ENCODE results near the gene CITED4.
A peak's percentile ranks its signal among the peaks of the same experiment; 100 is the strongest.

Gene CITED4

GRCh38 chr1:40884055-40884795, 22.1 kb upstream of the CITED4 start:
- no peaks in the 10 kb centered on the region for H3K27me3 ChIP-seq (replicated peaks)
- no peak for TF ChIP-seq CTCF (IDR thresholded peaks at IDR 0.05; ENCODE audit: low read depth, low read length, missing control alignments)
- H3K36me3 ChIP-seq (replicated peaks): no peaks in the 10 kb centered on the region
- in situ Hi-C loops (cut with HindIII; ENCODE audit: low pct_ligation_motif_present, low sequenced_read_pairs): no loop called here
- no peak for DNase-seq
- no peak overlapping the region for H3K27ac ChIP-seq
- peak overlapping the region; percentile 37 for H3K4me3 ChIP-seq (ENCODE audit: low read depth, low read length)

GRCh38 chr1:40880813-40881549, 18.8 kb upstream of the CITED4 start:
- no peaks in the 10 kb centered on the region for H3K36me3 ChIP-seq (replicated peaks)
- H3K27ac ChIP-seq: no peak overlapping the region
- in situ Hi-C loops (cut with HindIII; ENCODE audit: low pct_ligation_motif_present, low sequenced_read_pairs): no loop called here
- no peak for DNase-seq
- no peak for TF ChIP-seq CTCF (IDR thresholded peaks at IDR 0.05; ENCODE audit: low read depth, low read length, missing control alignments)
- no peaks in the 10 kb centered on the region for H3K27me3 ChIP-seq (replicated peaks)
- no peak overlapping the region for H3K4me3 ChIP-seq (ENCODE audit: low read depth, low read length)

GRCh38 chr1:40879482-40880175, 17.5 kb upstream of the CITED4 start:
- H3K27ac ChIP-seq: no peak overlapping the region

GRCh38 chr1:40878906-40879305, 16.7 kb upstream of the CITED4 start:
- no peak for DNase-seq
- no peaks in the 10 kb centered on the region for H3K27me3 ChIP-seq (replicated peaks)
- in situ Hi-C loops (cut with HindIII; ENCODE audit: low pct_ligation_motif_present, low sequenced_read_pairs): no loop called here
- H3K4me3 ChIP-seq (ENCODE audit: low read depth, low read length): no peak overlapping the region
- H3K36me3 ChIP-seq (replicated peaks): no peaks in the 10 kb centered on the region
- H3K27ac ChIP-seq: no peak overlapping the region
- TF ChIP-seq CTCF (IDR thresholded peaks at IDR 0.05; ENCODE audit: low read depth, low read length, missing control alignments): no peak

More at GRCh38 chr1:40879482-40880175, 17.5 kb upstream of the CITED4 start:
- Histone ChIP-seq H3K4me3 (ENCODE audit: low read depth, low read length) (no peak overlapping the region), H3K27me3 (replicated peaks) (no peaks in the 10 kb centered on the region), H3K36me3 (replicated peaks) (no peaks in the 10 kb centered on the region)
- in situ Hi-C loops (cut with HindIII; ENCODE audit: low pct_ligation_motif_present, low sequenced_read_pairs): no loop called here
- no peak for TF ChIP-seq CTCF (IDR thresholded peaks at IDR 0.05; ENCODE audit: low read depth, low read length, missing control alignments)
- DNase-seq: no peak

- H3K36me3 ChIP-seq (replicated peaks): no peaks in the 10 kb centered on the region
- H3K4me3 ChIP-seq (ENCODE audit: low read depth, low read length): no peak overlapping the region
- peak; percentile 88 for DNase-seq
- TF ChIP-seq CTCF (IDR thresholded peaks at IDR 0.05; ENCODE audit: low read depth, low read length, missing control alignments): no peak
- peak overlapping the region; percentile 60 for H3K27ac ChIP-seq
- H3K27me3 ChIP-seq (replicated peaks): no peaks in the 10 kb centered on the region
- in situ Hi-C loops (cut with HindIII; ENCODE audit: low pct_ligation_motif_present, low sequenced_read_pairs): no loop called here
These were observed 15.5 kb upstream of the CITED4 start for GRCh38 chr1:40877698-40878097.
